GM20000 (cell line): ENCODE data around the gene ZNF785.
"Not testable (repeated sequence)": the region's sequence is repeated elsewhere in the genome, so short reads cannot be mapped to it uniquely, and the experiment has no call there.

Source experiments
- DNase-seq: peaks from one replicate; pipeline ENCODE4 v3.0.0; 2012; ENCODE audit warnings: low spot score
- TF ChIP-seq, protein P1 (sequence below): IDR thresholded peaks from 2 replicates; pipeline ENCODE4 v1.5.1; 2012; ENCODE audit warnings: mild to moderate bottlenecking, control low read depth; ENCODE audit errors: extremely low read depth, missing control alignments

Gene ZNF785

DNA sequence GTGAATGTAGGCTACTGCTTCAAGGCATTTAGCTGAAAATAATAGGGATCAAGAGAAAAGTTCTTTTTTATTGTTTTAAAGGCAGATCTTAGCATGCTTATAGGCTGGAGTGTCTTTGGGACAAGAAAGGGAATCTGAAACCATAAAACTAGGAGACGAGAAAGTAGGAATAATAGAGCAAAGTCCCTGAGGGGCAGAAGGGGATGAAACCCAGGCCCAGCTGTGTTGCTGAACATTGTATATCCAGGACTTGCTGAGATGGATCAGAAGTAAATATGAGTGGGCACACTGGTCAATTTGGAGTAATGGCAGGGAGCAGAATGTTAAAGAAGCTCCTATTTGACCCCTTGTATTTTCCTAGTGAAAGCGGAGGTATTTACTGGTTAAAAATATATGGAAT is 15.4 kb upstream of the ZNF785 start:
- DNase-seq = no peak
- TF ChIP-seq, protein P1, sequence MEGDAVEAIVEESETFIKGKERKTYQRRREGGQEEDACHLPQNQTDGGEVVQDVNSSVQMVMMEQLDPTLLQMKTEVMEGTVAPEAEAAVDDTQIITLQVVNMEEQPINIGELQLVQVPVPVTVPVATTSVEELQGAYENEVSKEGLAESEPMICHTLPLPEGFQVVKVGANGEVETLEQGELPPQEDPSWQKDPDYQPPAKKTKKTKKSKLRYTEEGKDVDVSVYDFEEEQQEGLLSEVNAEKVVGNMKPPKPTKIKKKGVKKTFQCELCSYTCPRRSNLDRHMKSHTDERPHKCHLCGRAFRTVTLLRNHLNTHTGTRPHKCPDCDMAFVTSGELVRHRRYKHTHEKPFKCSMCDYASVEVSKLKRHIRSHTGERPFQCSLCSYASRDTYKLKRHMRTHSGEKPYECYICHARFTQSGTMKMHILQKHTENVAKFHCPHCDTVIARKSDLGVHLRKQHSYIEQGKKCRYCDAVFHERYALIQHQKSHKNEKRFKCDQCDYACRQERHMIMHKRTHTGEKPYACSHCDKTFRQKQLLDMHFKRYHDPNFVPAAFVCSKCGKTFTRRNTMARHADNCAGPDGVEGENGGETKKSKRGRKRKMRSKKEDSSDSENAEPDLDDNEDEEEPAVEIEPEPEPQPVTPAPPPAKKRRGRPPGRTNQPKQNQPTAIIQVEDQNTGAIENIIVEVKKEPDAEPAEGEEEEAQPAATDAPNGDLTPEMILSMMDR = no peak

DNA sequence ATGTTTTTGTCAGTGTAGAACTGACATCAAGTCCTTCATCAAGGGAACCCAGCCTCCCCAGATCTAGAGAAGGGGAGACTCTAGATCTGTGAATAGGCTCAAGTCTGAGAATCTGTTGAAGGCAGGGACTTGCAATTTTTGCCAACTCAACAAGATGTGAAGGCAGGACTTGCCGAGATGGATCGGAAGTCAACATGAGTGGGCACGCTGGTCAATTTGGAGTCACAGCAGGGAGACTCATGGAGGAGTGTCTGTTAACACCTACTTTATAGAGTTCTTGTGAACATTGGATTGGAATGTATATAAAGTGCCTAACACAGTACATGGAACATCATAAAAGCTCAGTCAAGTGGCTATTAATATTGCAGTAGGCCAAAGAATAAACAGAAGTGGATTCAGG is 14.7 kb upstream of the ZNF785 start:
- no peak for DNase-seq
- TF ChIP-seq, protein P1 = no peak

DNA sequence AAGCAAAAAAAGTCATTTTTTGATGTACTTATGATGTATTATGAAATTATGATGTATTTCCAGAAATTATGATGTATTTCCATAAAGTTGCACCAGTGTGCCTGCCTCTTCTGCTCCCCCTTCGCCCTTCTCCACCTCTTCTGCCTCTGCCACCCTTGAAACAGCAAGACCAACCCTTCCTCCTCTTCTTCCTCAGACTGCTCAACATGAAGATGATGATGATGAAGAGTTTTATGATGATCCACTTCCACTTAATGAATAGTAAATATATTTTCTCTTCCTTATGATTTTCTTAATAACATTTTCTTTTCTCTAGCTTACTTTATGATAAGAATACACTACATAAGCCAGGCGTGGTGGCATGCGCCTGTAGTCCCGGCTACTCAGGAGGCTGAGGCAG is 7.4 kb upstream of the ZNF785 start:
- DNase-seq = no peak
- TF ChIP-seq, protein P1 = no peak

DNA sequence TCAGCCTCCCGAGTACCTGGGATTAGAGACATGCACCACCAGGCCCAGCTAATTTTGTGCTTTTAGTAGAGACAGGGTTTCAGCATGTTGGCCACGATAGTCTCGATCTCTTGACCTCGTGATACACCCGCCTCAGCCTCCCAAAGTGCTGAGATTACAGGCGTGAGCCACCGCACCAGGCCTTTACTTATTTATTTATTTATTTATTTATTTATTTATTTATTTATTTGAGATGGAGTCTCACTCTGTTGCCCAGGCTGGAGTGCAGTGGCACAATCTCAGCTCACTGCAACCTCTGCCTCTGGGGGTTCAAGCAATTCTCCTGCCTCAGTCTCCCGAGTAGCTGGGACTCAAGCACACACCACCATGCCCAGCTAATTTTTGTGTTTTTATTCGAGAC is 5.4 kb upstream of the ZNF785 start:
- DNase-seq = not testable (repeated sequence)

GRCh38 chr16:30589582-30589981 is 4.1 kb upstream of the ZNF785 start:
- not testable (repeated sequence) for DNase-seq

DNA sequence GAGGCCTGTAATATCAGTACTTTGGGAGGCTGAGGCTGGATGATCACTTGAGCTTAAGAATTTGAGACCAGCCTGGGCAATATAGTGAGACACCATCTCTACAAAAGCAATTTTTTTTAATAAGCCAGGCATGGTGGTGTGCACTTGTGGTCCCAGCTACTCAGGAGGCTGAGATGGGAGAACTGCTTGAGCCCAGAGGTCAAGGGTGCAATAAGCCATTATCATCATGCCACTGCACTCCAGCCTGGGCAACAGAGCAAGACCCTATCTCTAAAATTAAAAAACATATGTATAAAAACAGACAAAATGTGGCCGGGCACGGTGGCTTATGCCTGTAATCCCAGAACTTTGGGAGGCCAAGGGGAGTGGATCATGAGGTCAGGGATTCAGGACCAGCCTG is 3.2 kb upstream of the ZNF785 start:
- no peak for DNase-seq
- TF ChIP-seq, protein P1 = no peak

- TF ChIP-seq, protein P1 = no peak
- peak; percentile 53 for DNase-seq
These were observed 486 bp downstream of the ZNF785 start for GRCh38 chr16:30585022-30585399.

- TF ChIP-seq, protein P1 = no peak
- DNase-seq = no peak
These were observed 2.7 kb downstream of the ZNF785 start for GRCh38 chr16:30582611-30583340.
